Measurements from ENCODE around the gene CENPX.

Gene CENPX

DNA sequence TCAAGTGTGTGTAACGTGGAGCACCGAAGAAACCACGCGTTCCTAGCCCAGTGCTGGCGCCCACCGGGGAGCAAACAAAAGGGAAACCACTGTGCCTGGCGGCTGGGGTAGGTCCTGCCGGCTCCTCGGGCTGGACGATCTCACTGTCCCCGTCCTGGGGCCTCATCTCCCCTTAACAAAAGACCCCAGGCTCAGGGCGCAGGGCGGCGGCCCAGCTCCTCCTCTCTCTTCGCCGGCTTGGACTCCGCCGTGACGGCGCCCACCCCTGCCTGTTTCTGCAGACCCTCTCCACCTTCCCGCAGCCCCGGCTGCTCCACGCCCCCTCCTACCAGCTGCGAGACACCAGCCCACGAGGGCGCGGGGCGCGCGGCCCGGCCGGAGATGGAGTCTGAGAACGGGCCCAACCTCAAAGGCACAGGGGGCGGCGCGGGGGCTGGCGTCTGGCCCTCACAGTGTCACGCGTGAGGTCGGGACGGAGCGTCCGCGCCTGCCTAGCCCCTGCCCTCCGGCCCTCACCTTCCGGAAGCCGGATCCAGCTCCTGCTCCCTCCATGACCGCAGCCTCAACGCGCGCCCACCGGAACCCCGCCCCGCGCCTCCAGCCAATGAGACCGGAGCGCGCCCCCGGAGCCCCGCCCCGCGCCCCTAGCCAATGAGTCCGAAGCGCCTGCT, at the start of gene CENPX:
TSS of gene CENPX (minus strand) at position 569 of the 671 bp plus-strand sequence. CDS start at position 552, 17 bp downstream.
- DNase-seq (ENCODE audit: low spot score) = no peak

- DNase-seq (ENCODE audit: low spot score) = no peak
These were observed 47.9 kb upstream of the CENPX start for GRCh38 chr17:82070611-82071010.

DNA sequence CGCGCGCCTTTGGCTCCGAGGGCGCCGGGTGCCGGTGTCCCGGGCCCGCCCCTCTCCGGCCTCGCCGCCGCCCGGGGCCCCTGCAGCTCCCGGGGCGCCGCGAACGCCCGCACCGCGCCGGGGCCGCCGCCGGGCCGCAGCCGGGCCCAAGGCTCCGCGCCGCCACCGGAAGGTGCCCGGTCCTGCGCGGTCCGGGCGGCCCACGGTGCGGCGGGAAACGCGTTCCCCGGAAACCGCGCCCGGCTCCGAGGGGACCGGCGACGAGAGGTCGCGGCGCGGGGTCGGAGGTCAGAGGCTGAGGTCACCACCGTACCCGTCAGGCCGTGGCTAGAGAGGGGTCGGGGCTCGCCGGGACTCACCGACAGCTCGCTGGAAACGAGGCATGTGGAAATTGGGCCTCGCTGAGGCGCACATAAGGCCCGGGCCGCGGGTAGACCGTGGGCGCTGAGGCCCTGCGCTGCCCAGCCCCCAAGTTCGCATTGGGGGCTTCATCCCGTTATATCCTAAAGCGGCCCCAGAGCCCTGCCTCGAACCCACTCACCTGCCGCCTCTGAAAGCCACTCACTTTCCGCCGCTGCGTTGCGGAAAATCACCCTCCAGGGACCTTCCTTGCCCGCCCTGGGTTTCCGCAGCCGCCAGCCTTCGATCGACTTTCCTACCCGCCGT, 43.1 kb upstream of the CENPX start, which contains the start of gene DUS1L:
TSS of gene DUS1L (minus strand) at position 167 of the 666 bp plus-strand sequence. CDS start 745 bp downstream, outside the sequence.
- peak; percentile 41 for DNase-seq (ENCODE audit: low spot score)

GRCh38 chr17:82065193-82065637, 42.5 kb upstream of the CENPX start:
- DNase-seq (ENCODE audit: low spot score) = no peak

DNA sequence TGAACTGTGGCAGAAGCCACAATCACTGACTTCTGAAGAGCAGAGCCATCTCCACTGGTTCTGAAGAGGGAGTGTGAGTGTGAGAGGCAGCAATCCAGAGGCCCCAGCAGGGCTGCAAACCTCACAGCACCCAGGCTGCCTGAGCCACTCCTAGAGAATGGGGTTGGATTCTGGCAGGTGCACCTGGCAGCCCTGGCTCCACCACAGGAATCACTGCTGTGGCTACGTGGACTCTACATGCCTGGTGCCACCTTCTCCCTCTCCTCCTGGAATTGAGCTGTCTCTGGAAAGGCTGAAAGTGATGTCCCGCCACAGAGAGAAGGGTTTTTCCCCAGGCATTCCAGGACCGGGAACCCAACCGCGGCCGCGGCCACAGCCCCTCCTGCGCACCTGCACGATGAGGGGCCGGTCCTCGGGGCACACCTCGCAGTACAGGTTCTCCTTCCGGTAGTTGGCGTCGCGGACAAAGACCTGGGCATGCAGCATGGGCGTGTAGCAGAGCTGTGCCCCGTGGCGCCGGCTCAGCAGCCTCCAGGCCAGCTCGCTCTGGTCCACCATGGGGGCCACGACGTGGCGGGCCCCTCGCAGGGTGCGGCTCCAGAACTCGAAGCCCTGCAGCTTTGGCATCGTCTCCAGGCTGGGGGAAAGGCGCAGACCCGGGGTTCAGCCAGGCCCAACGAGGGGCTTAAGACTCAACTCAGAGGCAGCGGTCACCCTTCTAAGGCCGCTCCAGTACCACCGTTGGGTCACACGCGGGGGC, 41.9 kb upstream of the CENPX start:
- no peak for DNase-seq (ENCODE audit: low spot score)

DNA sequence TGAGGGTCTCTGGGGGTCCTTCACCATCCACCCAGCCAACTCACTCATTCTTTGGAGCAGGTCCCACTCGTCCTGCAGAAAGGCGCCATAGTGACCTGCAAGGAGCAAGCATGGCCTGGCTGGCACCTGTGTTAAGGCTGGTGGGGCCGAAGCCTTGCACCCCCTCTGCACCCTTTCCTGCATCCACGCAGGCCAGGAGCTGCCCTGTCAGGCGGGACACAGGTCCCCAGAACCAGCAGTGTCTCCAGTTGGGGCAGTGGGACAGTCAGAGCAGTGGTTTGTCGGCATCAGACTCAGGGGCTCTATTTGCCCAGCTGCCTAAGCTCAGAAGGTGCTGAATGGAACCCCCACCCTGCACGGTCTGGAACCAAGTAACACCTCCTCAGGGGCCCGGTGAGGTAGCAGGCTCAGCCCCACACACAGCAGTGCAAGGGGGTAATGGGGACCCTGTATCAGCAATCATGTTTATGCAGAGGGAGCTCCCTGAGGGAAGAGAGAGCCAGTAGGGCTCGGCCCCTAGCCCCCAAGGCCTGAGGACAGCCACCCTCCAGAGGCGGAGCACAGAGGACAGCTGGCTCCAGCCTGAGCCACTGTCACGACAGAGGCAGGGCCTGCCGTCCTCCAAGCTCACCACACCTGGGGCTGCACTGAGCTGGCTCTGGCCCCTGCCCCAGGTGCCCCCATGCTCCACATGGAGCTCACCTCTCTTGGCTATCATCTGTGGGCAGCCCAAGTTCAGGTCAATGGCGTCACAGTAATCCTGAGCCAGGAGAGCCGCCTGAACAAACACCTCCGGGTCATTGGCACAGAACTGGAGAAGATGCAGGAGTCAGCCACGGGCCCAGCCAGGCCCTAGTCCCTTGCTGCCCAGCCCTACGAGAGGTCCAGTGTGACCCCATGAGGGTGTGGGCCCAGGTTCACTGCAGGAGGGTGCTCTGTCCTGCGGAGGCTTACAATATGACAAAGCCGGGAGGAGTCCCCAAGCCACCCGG, 41.0 kb upstream of the CENPX start:
- DNase-seq (ENCODE audit: low spot score) = no peak

DNA sequence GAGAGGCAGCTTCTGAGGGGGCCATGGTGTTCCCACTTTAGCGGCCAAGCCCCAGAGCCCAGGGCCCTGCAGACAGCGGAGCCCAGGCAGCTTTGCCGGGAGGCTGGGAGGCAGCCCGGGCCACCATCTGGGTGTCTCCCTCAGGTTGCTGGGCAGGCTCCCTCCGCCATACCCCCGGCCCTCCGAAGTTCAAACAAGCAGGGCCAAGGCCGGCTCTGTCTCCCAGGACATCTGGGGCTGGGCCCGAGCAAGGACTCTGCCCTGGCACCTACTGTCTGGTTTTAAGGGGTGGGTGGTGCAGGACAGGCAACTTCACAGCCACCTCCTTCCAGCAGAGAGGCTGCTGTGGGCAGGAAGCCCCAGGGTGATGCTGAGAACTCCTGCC, 40.3 kb upstream of the CENPX start:
- DNase-seq (ENCODE audit: low spot score) = no peak

DNA sequence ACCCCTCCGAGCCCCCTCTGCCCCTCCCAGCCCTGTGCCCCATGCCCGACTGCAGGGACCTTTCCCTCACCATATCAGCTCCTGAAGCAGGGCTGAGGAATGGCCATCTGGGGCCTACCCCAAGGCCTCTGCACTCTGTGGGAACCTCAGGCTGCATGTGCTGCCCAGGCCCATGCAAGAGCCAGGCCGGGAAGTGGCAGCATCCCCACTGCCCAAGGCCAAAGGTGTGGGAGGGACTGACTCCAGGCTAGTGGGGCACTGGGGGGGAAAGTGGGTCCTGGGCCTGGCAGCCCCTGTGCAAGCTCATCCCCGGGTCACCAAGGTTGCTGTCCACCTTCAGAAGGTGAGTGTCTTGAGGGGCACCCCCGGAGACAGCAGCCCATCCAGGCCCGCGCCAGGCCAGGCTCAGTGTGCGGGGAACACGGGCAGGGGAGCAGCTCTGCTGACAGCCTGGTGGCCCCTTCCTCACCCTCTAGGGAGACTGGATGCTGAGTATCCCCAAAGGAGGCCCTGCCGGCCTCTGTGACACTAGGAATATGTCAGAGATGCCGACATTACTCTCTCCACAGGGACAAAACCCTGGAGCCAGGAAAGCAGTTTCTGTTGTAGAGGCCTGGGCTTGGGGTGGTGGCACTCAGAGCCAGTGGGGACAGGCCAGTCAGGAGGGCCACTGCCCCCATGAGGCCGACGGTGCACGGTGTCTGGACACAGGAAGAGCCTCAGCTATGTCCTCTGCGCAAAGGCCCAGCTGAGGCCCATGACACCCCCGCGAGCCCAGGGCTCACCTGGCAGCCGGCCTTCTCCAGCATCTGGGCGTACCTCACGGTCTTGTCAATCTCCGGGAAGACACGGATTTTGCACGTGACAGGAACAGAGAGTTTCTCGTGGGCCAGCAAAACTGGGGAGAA, 39.7 kb upstream of the CENPX start:
- DNase-seq (ENCODE audit: low spot score) = no peak

GRCh38 chr17:82061047-82061925, 38.6 kb upstream of the CENPX start:
- DNase-seq (ENCODE audit: low spot score) = no peak

GRCh38 chr17:82060614-82061013, 37.9 kb upstream of the CENPX start:
- DNase-seq (ENCODE audit: low spot score) = no peak

- DNase-seq (ENCODE audit: low spot score) = no peak
These were observed 37.3 kb upstream of the CENPX start for GRCh38 chr17:82060001-82060380.

DNA sequence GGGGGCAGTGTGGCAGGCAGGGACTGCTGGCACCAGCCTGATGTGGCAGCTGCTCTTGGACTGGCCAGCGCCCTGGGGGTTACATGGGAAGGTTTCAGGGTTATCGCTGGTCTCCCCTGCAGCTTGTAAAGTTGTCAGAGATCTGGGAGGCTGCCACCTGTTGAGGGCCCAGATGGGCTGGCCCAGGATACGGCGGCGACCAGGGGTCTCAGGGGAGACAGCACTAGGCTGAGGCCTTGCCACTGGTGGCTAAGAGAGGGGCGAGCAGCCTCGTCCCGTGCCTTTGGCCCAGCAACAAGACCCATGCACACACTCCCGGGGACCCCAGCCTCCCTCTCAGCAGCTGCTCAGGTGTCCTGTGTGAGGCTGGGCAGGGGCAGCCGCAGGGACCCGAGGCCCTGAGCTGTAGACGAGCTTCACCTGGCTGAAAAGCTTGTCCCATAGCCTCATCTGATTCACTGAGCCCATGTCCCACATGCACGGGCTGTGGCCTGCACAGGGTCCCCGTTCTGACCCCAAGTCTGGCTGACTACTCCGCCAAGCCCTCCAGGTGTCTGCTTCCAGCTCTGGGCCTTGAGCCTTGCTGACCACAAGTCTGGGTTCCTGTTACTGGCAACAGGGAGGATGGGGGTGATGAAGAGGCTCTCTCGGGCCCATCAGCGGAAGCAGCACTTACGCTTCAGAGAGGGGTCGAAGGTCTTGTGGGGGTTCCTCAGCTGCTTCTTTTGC, 36.8 kb upstream of the CENPX start:
- DNase-seq (ENCODE audit: low spot score) = no peak

- no peak for DNase-seq (ENCODE audit: low spot score)
These were observed 36.2 kb upstream of the CENPX start for GRCh38 chr17:82058855-82059249.

GRCh38 chr17:82058230-82058854, 35.7 kb upstream of the CENPX start:
- no peak for DNase-seq (ENCODE audit: low spot score)

DNA sequence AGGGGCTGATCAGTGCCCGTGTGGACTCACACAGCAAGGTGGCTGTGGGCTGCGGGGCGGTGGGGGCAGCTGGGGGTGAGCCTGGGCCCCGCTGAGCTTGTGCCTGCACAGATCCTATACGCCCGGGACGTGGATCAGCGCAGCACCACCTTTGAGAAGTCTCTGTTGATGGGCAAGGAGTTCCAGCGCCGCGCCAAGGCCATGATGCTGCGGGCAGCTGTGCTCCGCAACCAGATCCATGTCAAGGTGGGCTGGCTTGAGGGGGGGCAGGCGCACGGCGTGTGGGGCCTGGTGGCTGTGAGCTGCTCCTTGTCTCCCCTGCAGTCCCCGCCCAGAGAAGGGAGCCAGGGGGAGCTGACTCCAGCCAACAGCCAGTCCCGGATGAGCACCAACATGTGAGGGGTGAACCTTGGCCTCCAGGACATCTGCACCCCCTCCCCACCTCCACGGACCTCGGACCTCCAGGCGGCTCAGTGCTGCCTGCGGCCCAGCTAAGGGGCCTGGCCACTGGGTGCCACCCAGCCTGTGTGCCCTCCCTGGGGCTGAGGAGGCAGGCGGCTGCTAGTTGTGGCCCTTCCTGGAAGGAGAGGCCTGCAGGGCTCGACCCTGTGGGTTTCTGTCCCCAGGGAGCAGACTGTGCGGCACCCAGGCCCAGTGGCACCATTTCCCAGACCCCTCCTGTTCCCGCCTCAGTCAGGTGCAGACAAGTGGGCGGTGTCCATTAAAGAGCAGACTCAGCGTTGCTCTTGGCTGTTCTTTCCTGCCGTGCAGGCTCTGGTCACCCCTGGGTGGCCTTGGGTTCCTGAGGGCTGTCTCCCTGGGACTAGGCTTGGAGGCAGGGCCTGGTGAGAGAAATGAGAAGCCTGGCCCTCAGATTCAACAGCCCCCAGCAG, 34.3 kb upstream of the CENPX start:
- no peak for DNase-seq (ENCODE audit: low spot score)

- DNase-seq (ENCODE audit: low spot score) = no peak
These were observed 33.5 kb upstream of the CENPX start for GRCh38 chr17:82055965-82056728.
